GM21528 (cell line): ENCODE results near the gene WDR90.
A peak's percentile ranks its signal among the peaks of the same experiment; 100 is the strongest.

Source experiments
- ATAC-seq: cut with Tn5 transposase; IDR thresholded peaks from one replicate; pipeline ENCODE4 v1.9.1; 2021; ENCODE audit warnings: mild to moderate bottlenecking, moderate library complexity; ENCODE audit not compliant: unreplicated experiment, low FRiP score

Gene WDR90

DNA sequence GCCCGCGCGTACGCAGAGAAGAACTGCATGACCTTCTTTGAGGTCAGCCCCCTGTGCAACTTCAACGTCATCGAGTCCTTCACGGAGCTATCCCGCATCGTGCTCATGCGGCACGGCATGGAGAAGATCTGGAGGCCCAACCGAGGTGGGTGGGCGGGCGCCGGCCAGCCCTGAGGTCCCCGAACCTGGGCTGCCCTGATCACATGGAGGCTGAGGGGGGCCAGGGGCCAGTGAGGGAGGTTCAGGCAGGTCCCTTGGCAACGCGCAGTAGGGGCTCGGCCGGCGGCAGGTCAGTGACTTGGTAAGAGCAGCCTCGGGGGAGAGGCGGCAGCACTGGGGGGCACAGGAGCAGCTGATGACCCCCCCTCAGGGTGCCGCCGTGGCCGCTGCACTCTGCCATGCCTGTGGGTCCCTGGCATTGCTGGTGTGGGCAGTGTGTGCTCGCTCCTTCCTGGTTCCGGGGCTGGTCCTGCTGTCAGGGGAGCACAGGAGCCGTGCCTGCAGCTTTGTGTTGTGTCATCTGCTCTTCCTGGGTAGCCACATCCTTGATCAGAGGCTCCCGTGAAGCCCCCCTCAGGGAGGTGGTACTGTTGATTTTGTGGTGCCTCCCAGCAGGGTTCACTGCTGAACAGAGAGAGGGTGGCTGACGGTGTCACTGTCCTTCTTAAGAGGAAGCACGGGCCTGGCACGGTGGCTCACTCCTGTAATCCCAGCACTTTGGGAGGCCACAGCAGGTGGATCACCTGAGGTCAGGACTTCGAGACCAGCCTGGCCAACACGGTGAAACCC, 23.0 kb upstream of the WDR90 start:
- no peak for ATAC-seq

DNA sequence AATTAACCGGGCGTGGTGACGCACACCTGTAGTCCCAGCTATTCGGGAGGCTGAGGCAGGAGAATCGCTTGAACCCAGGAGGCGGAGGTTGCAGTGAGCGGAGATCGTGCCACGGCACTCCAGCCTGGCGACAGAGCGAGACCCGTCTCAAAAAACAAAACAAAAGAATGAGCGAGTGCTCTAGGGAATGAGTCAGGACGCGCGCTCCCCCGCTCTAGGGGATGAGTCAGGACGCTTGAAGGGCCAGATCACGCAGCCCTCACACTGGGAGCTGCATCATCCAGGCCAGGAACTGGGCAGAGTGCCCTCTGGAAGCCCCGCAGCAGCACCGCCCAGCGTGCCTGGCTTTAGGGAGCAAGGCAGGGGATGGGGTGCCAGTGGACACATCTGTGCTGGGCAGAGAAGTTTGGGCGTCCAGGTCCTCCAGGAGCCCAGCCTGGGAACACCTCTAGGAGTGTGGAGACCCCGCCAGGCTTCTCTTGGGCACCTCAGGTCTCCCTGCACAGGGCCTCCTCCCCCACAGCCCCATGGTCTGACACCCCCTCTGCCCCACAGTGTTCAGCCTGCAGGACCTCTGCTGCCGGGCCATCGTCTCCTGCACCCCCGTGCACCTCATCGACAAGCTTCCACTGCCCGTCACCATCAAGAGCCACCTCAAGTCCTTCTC, 22.2 kb upstream of the WDR90 start:
- no peak for ATAC-seq

GRCh38 chr16:627454-628239, 21.5 kb upstream of the WDR90 start:
- no peak for ATAC-seq

DNA sequence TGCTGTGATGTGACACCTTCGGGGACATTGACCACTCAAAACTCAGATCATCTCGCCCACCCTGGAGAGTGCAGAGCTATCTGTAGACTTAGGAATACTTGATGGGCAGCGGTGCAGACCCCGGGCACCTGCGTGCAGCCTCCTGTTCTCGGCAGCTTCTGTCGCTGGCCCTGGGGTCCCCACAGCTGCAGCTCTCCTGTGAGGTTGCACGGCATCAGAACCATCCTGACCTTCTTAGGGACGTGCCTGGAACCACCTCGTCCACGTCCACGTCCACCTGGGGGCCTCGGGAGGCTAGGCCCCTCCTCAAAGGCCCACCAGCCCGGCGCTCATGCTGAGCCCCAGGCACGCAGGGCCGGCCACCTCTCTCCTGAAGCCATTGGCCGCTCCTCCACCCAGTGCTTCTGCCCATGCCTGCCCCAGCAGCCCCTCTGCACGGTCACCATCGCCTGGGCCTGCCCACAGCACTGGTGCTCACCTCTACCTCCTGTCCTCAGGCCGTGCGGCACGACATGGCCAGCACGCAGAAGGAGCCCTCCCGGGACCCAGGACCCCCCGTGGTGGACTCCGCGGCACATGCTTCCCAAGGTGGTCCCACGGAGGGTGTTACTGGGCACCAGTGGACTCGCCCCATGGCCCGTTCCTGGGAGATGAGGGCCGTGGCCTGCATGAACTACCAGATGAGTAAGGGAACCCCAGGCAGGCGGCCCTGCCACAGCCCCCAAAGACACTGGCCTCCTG, 20.7 kb upstream of the WDR90 start:
- no peak for ATAC-seq

DNA sequence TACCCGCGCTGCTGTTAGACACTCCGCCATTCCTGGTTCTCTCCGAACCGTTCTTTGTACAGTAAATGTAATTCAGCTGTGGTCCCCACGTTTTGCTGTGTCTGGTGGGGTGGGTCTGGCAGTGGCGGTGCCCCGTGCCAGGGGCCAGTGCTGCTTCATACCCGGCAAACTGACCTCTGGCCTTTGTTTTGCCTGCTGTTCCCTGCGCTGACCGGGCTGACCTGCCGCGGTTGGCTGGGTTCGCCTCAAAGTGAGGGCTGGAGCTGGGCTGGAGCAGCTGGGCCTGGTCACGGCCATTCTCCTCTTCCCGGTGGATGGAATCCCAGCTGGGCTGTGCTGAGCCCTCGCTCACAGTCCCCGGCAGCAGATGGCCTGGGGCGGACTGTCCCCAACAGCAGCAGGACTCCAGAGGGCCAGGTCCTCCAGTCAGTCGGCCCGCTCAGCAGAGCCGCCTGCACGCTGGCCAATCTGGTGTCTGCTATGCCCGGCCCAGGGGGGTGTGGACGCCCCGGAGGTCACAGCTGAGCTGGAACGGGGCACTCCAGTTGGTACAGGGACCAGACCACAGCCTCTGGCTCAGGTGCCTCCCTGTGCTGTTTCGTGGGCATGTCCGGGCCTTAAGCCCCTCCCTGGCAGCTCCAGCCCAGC, 19.9 kb upstream of the WDR90 start:
- no peak for ATAC-seq

DNA sequence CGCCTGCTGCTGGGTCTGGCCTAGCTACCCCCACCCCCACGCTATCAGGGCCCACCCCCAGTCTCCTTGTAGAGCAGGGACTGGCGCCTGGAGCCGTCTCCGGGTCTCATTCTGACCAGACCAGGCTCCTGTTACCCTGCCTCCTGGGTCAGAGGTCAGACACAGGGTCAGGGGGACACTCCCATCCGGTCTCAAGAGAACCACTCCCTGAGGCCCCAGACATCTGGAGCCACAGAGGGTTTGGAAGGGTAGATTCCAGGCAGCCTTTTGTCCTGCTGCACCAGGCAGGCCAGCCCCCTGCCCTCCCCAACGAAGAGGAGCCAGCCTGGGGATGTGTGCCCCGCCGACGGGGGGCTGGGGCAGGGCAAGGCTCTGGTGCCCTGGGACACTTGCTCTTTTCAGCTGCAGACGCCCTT, 19.3 kb upstream of the WDR90 start:
- ATAC-seq: no peak

GRCh38 chr16:630249-630814, 18.8 kb upstream of the WDR90 start:
- no peak for ATAC-seq

GRCh38 chr16:630815-631405, 18.3 kb upstream of the WDR90 start, which contains the start of gene WFIKKN1:
Gene WFIKKN1 (plus strand): TSS chr16:630985. CDS start chr16:631254, 269 bp downstream.
- ATAC-seq: no peak

- no peak for ATAC-seq
Measured at GRCh38 chr16:631808-632358, 17.3 kb upstream of the WDR90 start.

GRCh38 chr16:632486-633335, 16.5 kb upstream of the WDR90 start:
- ATAC-seq: no peak

GRCh38 chr16:633336-634050, 15.7 kb upstream of the WDR90 start:
- ATAC-seq: no peak

GRCh38 chr16:634051-634670, 15.0 kb upstream of the WDR90 start:
- no peak for ATAC-seq

- no peak for ATAC-seq
Measured at GRCh38 chr16:634996-635395, 14.2 kb upstream of the WDR90 start.

- peak; percentile 1 for ATAC-seq
Measured at GRCh38 chr16:635573-636205, 13.5 kb upstream of the WDR90 start.

GRCh38 chr16:636206-637080, 12.7 kb upstream of the WDR90 start, which contains the start of gene METTL26:
Gene METTL26 (minus strand): TSS chr16:636305. CDS start chr16:636290, 15 bp downstream.
- ATAC-seq: peak; percentile 54
